ENCODE data around the gene NOP56. TPM values are rescaled to one million over a fixed set of nuclear protein-coding genes. Genes with fewer than 3 reads are reported as not detected.

Gene NOP56
- polyA plus RNA-seq, 4 donors: 47.2 to 162 (median 98.7) TPM

DNA sequence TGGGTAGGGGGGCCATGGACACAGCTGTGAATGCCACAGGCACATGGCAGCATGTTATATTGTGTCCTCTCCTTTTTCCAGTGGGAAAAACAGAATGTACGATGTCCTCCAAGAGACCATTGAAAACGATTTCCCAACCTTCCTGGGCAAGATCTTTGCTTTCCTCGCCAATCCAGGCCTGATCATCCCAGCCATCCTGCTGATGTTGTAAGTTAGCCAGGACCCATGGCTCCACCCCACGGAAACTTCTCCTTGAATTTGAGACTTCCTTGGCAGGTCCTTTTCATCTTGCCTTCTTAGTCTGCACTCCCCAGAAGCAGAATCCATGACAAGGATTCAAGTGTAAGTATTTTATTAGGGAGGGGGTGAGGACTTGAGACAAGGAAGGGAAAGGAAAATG is 28.2 kb upstream of the NOP56 start:
- Histone ChIP-seq H3K27ac (ENCODE audit: low read depth in 1 of 3, low read length in 2 of 3) (peak overlapping the region in 1 of 3 donors; percentile 14), H3K4me3 (ENCODE audit: low read depth in 1 of 3, low read length in 3 of 3) (no peak overlapping the region), H3K27me3 (ENCODE audit: control insufficient read depth in 3 of 3, insufficient read depth in 3 of 3, low read length in 3 of 3) (no peaks in the 10 kb centered on the region), H3K36me3 (ENCODE audit: control insufficient read depth in 3 of 3, insufficient read depth in 2 of 3, low read depth in 1 of 3, low read length in 3 of 3) (no peaks in the 10 kb centered on the region), H3K9me3 (ENCODE audit: control insufficient read depth in 2 of 2, insufficient read depth in 1 of 2, low read depth in 1 of 2, low read length in 1 of 2) (peaks cover 0 to 10% of the 10 kb centered on the region in 2 donors), H3K4me1 (ENCODE audit: control insufficient read depth in 3 of 3, insufficient read depth in 2 of 3, low read depth in 1 of 3, low read length in 2 of 3) (no peaks in the 10 kb centered on the region)
- FAIRE-seq: no peak
- 70 to 88% (median 82%) methylated on average over 4 of the region's 4 CpGs for WGBS, 3 donors
- DNase-seq: no peak

DNA sequence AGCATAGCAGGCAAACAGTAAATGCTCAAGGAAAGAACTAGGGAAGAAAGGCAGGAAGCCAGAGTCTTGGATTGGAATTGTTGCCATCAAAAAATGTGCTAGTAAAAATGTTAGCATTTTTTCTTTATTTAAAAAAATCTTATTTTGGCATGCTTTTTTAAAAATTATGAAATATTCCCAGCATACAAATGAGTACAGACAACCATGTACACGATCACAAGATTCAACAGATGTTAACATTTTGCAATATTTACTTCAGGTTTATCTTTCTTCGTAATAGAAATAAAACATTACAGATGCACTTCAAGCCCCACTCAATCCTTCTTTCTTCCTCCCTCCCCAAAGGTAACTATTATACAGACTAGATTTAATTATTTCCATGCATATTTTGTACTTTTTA is 27.4 kb upstream of the NOP56 start:
- 76 to 88% (median 83%) methylated on average over 2 of the region's 2 CpGs for WGBS, 3 donors
- Histone ChIP-seq H3K36me3 (ENCODE audit: control insufficient read depth in 3 of 3, insufficient read depth in 2 of 3, low read depth in 1 of 3, low read length in 3 of 3) (no peaks in the 10 kb centered on the region), H3K4me3 (ENCODE audit: low read depth in 1 of 3, low read length in 3 of 3) (no peak overlapping the region), H3K9me3 (ENCODE audit: control insufficient read depth in 2 of 2, insufficient read depth in 1 of 2, low read depth in 1 of 2, low read length in 1 of 2) (peaks cover 0 to 10% of the 10 kb centered on the region in 2 donors), H3K27me3 (ENCODE audit: control insufficient read depth in 3 of 3, insufficient read depth in 3 of 3, low read length in 3 of 3) (no peaks in the 10 kb centered on the region), H3K4me1 (ENCODE audit: control insufficient read depth in 3 of 3, insufficient read depth in 2 of 3, low read depth in 1 of 3, low read length in 2 of 3) (no peaks in the 10 kb centered on the region), H3K27ac (ENCODE audit: low read depth in 1 of 3, low read length in 2 of 3) (no peak overlapping the region)
- DNase-seq (no peak), FAIRE-seq (no peak)

DNA sequence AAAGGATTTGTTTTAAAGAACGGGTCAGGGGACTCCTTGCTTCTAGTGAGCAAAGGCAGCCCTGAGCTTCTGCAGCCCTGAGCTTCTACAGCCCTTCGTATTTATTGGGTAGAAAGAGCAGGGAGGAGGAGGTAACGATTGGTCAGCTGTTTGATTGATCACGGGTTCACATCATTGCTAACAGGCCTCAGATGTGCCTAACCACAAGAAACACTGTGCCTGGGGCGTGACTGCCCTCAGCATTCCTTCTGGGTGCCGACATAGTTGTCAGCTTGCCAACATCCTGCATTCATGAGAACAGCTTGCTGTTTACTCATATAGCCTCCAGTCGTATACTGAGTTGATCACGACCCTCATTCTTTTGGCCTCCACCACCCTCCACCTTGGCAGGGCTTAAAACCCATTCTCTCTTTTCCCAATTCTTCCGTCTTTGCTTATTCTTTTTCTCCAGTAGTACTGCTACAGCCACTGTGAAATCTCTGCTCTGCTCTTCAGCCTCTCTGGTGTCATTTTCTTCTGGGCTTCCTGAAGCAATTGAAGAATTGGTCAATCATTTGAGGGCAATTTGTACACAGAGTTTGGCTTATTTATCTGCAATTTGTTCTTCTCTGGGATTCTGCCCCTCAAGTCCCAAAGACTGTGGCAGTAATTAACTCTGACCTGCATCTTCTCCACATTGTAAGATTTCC is 25.4 kb upstream of the NOP56 start:
- Histone ChIP-seq H3K4me1 (ENCODE audit: control insufficient read depth in 3 of 3, insufficient read depth in 2 of 3, low read depth in 1 of 3, low read length in 2 of 3) (no peaks in the 10 kb centered on the region), H3K36me3 (ENCODE audit: control insufficient read depth in 3 of 3, insufficient read depth in 2 of 3, low read depth in 1 of 3, low read length in 3 of 3) (no peaks in the 10 kb centered on the region), H3K9me3 (ENCODE audit: control insufficient read depth in 2 of 2, insufficient read depth in 1 of 2, low read depth in 1 of 2, low read length in 1 of 2) (peaks cover 0 to 10% of the 10 kb centered on the region in 2 donors), H3K27me3 (ENCODE audit: control insufficient read depth in 3 of 3, insufficient read depth in 3 of 3, low read length in 3 of 3) (no peaks in the 10 kb centered on the region), H3K4me3 (ENCODE audit: low read depth in 1 of 3, low read length in 3 of 3) (no peak overlapping the region), H3K27ac (ENCODE audit: low read depth in 1 of 3, low read length in 2 of 3) (peak overlapping the region in 2 of 3 donors; percentile 41 to 52)
- FAIRE-seq: no peak
- DNase-seq: peak in 1 of 2 donors; percentile 93
- WGBS, 3 donors: 35 to 53% (median 40%) methylated on average over 9 of the region's 9 CpGs

DNA sequence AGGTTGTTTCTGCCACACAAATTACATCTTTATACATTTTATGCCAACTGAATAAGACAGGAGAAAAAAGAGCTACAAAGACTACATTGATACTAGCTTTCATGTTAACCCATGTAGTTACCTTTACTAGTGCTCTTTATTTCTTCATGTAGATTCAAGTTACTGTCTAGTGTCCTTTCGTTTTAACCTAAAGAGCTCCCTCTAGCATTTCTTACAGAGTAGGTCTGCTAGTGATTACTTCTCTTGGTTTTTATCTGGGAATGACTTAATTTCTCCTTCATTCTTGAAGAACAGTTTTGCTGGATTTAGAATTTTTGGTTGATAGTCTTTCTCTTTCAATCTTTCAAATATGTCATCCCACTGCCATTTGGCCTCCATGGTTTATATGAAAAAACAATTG is 21.2 kb upstream of the NOP56 start:
- Histone ChIP-seq H3K4me3 (ENCODE audit: low read depth in 1 of 3, low read length in 3 of 3) (no peak overlapping the region), H3K27ac (ENCODE audit: low read depth in 1 of 3, low read length in 2 of 3) (no peak overlapping the region), H3K9me3 (ENCODE audit: control insufficient read depth in 2 of 2, insufficient read depth in 1 of 2, low read depth in 1 of 2, low read length in 1 of 2) (peaks cover 0 to 8% of the 10 kb centered on the region in 2 donors), H3K36me3 (ENCODE audit: control insufficient read depth in 3 of 3, insufficient read depth in 2 of 3, low read depth in 1 of 3, low read length in 3 of 3) (no peaks in the 10 kb centered on the region), H3K27me3 (ENCODE audit: control insufficient read depth in 3 of 3, insufficient read depth in 3 of 3, low read length in 3 of 3) (peaks cover 0 to 2% (median 0%) of the 10 kb centered on the region in 3 donors), H3K4me1 (ENCODE audit: control insufficient read depth in 3 of 3, insufficient read depth in 2 of 3, low read depth in 1 of 3, low read length in 2 of 3) (no peaks in the 10 kb centered on the region)
- DNase-seq: peak in 1 of 2 donors; percentile 38
- no peak for FAIRE-seq
- 16 to 19% (median 16%) methylated on average over 1 of the region's 1 CpG for WGBS, 3 donors

DNA sequence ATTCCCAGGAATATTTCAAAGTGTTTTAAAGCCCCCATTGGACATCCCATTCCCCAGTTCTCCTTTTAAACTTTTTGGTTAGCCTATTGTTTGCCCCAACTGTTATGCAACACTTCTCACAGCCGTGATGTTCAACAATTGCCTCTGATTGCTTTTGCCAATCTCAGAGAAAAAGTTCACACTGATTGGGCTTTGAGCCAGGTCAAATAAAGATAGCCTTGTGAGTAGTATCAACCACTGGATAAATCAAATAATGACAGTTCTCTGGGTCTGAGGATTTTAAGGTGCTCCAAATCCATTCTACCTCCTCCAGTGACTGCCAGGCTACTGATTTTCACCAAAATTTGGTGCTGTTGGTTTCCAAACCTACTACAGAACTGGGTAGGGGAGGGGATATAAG is 19.1 kb upstream of the NOP56 start:
- H3K4me3 ChIP-seq (ENCODE audit: low read depth in 1 of 3, low read length in 3 of 3): no peak overlapping the region
- H3K9me3 ChIP-seq (ENCODE audit: control insufficient read depth in 2 of 2, insufficient read depth in 1 of 2, low read depth in 1 of 2, low read length in 1 of 2): no peaks in the 10 kb centered on the region
- DNase-seq (peak in 1 of 2 donors; percentile 38), FAIRE-seq (no peak)
- H3K27me3 ChIP-seq (ENCODE audit: control insufficient read depth in 3 of 3, insufficient read depth in 3 of 3, low read length in 3 of 3): peaks cover 0 to 2% (median 0%) of the 10 kb centered on the region in 3 donors
- H3K4me1 ChIP-seq (ENCODE audit: control insufficient read depth in 3 of 3, insufficient read depth in 2 of 3, low read depth in 1 of 3, low read length in 2 of 3): no peaks in the 10 kb centered on the region
- no peak overlapping the region for H3K27ac ChIP-seq (ENCODE audit: low read depth in 1 of 3, low read length in 2 of 3)
- WGBS, 3 donors: 9 to 16% (median 11%) methylated on average over 1 of the region's 1 CpG
- H3K36me3 ChIP-seq (ENCODE audit: control insufficient read depth in 3 of 3, insufficient read depth in 2 of 3, low read depth in 1 of 3, low read length in 3 of 3): no peaks in the 10 kb centered on the region

DNA sequence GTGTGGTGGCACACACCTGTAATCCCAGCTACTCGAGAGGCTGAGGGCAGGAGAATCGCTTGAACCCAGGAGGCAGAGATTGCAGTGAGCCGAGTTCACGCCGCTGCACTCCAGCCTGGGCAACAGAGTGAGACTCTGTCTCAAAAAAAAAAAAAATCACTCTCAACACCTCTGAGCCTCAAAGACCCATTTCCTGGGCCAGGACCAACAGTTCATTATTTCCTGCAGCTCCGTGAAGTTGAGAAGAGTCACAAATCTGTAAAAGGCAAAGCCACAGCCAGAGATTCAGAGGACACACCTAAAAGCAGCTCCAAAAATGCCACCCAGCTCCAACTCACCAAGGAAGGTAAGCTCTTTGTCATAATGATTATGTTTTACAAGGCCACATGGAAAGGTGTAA is 15.2 kb upstream of the NOP56 start:
- no peak for DNase-seq
- Histone ChIP-seq H3K27ac (ENCODE audit: low read depth in 1 of 3, low read length in 2 of 3) (no peak overlapping the region), H3K4me3 (ENCODE audit: low read depth in 1 of 3, low read length in 3 of 3) (no peak overlapping the region), H3K4me1 (ENCODE audit: control insufficient read depth in 3 of 3, insufficient read depth in 2 of 3, low read depth in 1 of 3, low read length in 2 of 3) (no peaks in the 10 kb centered on the region), H3K36me3 (ENCODE audit: control insufficient read depth in 3 of 3, insufficient read depth in 2 of 3, low read depth in 1 of 3, low read length in 3 of 3) (peaks cover 0 to 3% (median 0%) of the 10 kb centered on the region in 3 donors), H3K9me3 (ENCODE audit: control insufficient read depth in 2 of 2, insufficient read depth in 1 of 2, low read depth in 1 of 2, low read length in 1 of 2) (peaks cover 0 to 3% of the 10 kb centered on the region in 2 donors), H3K27me3 (ENCODE audit: control insufficient read depth in 3 of 3, insufficient read depth in 3 of 3, low read length in 3 of 3) (peaks cover 0 to 2% (median 0%) of the 10 kb centered on the region in 3 donors)
- FAIRE-seq: no peak
- WGBS, 3 donors: 77 to 84% (median 80%) methylated on average over 6 of the region's 6 CpGs

DNA sequence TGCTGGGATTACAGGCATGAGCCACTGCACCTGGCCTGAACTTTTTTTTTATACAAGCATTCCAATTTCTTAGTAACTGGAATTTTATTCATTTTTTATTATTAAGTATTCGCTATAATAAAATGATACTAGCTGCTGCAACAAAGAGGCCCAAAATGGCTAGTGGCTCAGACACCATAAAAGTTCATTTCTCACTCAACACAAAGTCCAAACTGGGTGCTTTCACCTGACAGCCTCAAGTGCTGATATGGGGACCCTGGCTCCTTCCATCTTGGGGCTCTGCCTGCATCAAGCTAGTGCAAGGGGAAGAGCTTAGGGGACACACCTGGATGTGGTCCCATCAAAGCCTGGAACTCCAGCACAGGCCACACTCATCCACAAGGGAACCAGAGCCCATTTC is 12.2 kb upstream of the NOP56 start:
- Histone ChIP-seq H3K27ac (ENCODE audit: low read depth in 1 of 3, low read length in 2 of 3) (no peak overlapping the region), H3K9me3 (ENCODE audit: control insufficient read depth in 2 of 2, insufficient read depth in 1 of 2, low read depth in 1 of 2, low read length in 1 of 2) (peaks cover 0 to 3% of the 10 kb centered on the region in 2 donors), H3K27me3 (ENCODE audit: control insufficient read depth in 3 of 3, insufficient read depth in 3 of 3, low read length in 3 of 3) (no peaks in the 10 kb centered on the region), H3K4me1 (ENCODE audit: control insufficient read depth in 3 of 3, insufficient read depth in 2 of 3, low read depth in 1 of 3, low read length in 2 of 3) (no peaks in the 10 kb centered on the region), H3K4me3 (ENCODE audit: low read depth in 1 of 3, low read length in 3 of 3) (no peak overlapping the region), H3K36me3 (ENCODE audit: control insufficient read depth in 3 of 3, insufficient read depth in 2 of 3, low read depth in 1 of 3, low read length in 3 of 3) (peaks cover 0 to 6% (median 0%) of the 10 kb centered on the region in 3 donors)
- DNase-seq (no peak), FAIRE-seq (no peak)
- WGBS, 3 donors: 52 to 67% (median 57%) methylated on average over 1 of the region's 1 CpG

DNA sequence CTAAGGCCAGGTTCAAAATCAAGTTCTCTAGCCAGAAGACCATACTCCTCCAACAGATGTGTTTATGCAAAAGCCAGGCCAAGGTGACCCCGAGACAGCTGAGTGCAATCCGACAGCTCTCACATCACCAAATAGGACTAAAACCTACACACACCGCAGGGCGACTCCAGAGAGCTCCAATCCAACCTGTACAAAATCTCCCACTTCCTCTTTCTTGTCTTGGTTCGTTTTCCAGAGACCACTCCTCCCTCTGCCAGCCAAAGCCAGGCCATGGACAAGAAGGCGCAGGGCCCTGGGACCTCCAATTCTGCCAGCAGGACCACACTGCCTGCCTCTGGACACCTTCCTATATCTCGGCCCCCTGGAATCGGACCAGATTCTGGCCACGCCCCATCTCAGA is 11.5 kb upstream of the NOP56 start:
- 82 to 91% (median 86%) methylated on average over 9 of the region's 9 CpGs for WGBS, 3 donors
- Histone ChIP-seq H3K27me3 (ENCODE audit: control insufficient read depth in 3 of 3, insufficient read depth in 3 of 3, low read length in 3 of 3) (no peaks in the 10 kb centered on the region), H3K9me3 (ENCODE audit: control insufficient read depth in 2 of 2, insufficient read depth in 1 of 2, low read depth in 1 of 2, low read length in 1 of 2) (peaks cover 0 to 3% of the 10 kb centered on the region in 2 donors), H3K4me1 (ENCODE audit: control insufficient read depth in 3 of 3, insufficient read depth in 2 of 3, low read depth in 1 of 3, low read length in 2 of 3) (no peaks in the 10 kb centered on the region), H3K27ac (ENCODE audit: low read depth in 1 of 3, low read length in 2 of 3) (no peak overlapping the region), H3K36me3 (ENCODE audit: control insufficient read depth in 3 of 3, insufficient read depth in 2 of 3, low read depth in 1 of 3, low read length in 3 of 3) (peaks cover 0 to 6% (median 0%) of the 10 kb centered on the region in 3 donors), H3K4me3 (ENCODE audit: low read depth in 1 of 3, low read length in 3 of 3) (no peak overlapping the region)
- DNase-seq: no peak
- no peak for FAIRE-seq

DNA sequence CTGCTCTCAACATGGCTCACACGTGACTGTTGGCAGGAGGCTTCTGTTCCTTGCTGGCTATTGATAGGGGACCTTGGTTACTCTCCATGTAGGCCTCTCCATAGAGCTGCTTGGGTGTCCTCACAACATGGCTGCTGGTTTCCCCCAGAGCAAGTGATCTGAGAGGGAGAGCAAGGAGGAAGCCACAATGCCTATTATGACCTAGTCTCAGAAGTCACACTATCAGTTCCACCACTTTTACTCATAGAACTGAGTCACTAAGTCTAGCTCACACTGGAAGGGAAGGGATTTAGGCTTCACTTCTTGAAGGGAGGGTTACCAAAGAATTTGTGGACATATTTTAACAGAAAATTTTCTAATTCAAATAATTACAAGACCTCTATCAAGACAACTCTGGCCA is 8.7 kb upstream of the NOP56 start:
- WGBS, 3 donors: 92 to 100% (median 94%) methylated on average over 1 of the region's 1 CpG
- no peak overlapping the region for H3K27ac ChIP-seq (ENCODE audit: low read depth in 1 of 3, low read length in 2 of 3)
- no peaks in the 10 kb centered on the region for H3K4me1 ChIP-seq (ENCODE audit: control insufficient read depth in 3 of 3, insufficient read depth in 2 of 3, low read depth in 1 of 3, low read length in 2 of 3)
- no peak overlapping the region for H3K4me3 ChIP-seq (ENCODE audit: low read depth in 1 of 3, low read length in 3 of 3)
- peaks cover 0 to 6% (median 0%) of the 10 kb centered on the region in 3 donors for H3K36me3 ChIP-seq (ENCODE audit: control insufficient read depth in 3 of 3, insufficient read depth in 2 of 3, low read depth in 1 of 3, low read length in 3 of 3)
- no peaks in the 10 kb centered on the region for H3K27me3 ChIP-seq (ENCODE audit: control insufficient read depth in 3 of 3, insufficient read depth in 3 of 3, low read length in 3 of 3)
- no peak for FAIRE-seq
- DNase-seq: no peak
- peaks cover 0 to 3% of the 10 kb centered on the region in 2 donors for H3K9me3 ChIP-seq (ENCODE audit: control insufficient read depth in 2 of 2, insufficient read depth in 1 of 2, low read depth in 1 of 2, low read length in 1 of 2)

Data from small intestine (tissue), 7 donors.